PC-9 (cell line): ENCODE measurements around the gene PDE3A. TPM values are rescaled to one million over a fixed set of nuclear protein-coding genes. Genes with fewer than 3 reads are reported as not detected.

Source experiments
- BruUV-seq: library from RNA; stranded (reverse); fragments of 400-500 nt; replicated peaks from 2 replicates; lab custom pipeline; 2021; lab: Mats Ljungman, UMichigan
- CTCF ChIA-PET: fragments of 300-600 bp; sonication (Branson Sonifier 250); formaldehyde crosslinking; loops from one replicate; lab custom pipeline; 2022; ENCODE audit warnings: antibody characterized with exemption; lab: Charles Lee
- POLR2A ChIA-PET: fragments of 300-600 bp; sonication (Branson Sonifier 250); formaldehyde crosslinking; loops from one replicate; lab custom pipeline; 2022; ENCODE audit warnings: antibody characterized with exemption; ENCODE audit not compliant: unreplicated experiment; lab: Charles Lee
- DNase-seq, 2 experiments: peaks; one replicate each; pipeline versions ENCODE4 v3.0.0 to v3.0.0-alpha.2; 2015 to 2022; ENCODE audit warnings: mixed read lengths in 1 of 2
- H2AFZ ChIP-seq: fragments of 200-600 bp; sonication (generic); 2 replicates; pipeline ENCODE4 v1.8.1; 2017; ENCODE audit warnings: antibody characterized with exemption
- H3F3A ChIP-seq: fragments of 200-600 bp; sonication (generic); 2 replicates; pipeline ENCODE4 v1.8.1; 2017; ENCODE audit warnings: antibody characterized with exemption, mild to moderate bottlenecking, low read depth; ENCODE audit not compliant: insufficient read depth
- H3K27ac ChIP-seq: fragments of 200-600 bp; sonication (generic); 2 replicates; pipeline ENCODE4 v1.6.1; 2016; ENCODE audit warnings: mixed run types
- H3K27me3 ChIP-seq: fragments of 200-600 bp; sonication (generic); 2 replicates; pipeline ENCODE4 v1.6.1; 2016; ENCODE audit warnings: low read depth, mixed run types; ENCODE audit not compliant: insufficient read depth
- H3K36me3 ChIP-seq: fragments of 200-600 bp; sonication (generic); 2 replicates; pipeline ENCODE4 v1.6.1; 2016; ENCODE audit warnings: low read depth, mixed run types
- H3K4me1 ChIP-seq: fragments of 200-600 bp; sonication (generic); replicated peaks from 2 replicates; pipeline ENCODE4 v1.6.1; 2016; ENCODE audit warnings: mixed run types; ENCODE audit not compliant: insufficient read depth
- H3K4me2 ChIP-seq: fragments of 200-600 bp; sonication (generic); 2 replicates; pipeline ENCODE4 v1.6.1; 2017; ENCODE audit warnings: mixed run types
- H3K4me3 ChIP-seq: fragments of 200-600 bp; sonication (generic); 2 replicates; pipeline ENCODE4 v1.6.1; 2016; ENCODE audit warnings: mixed run types
- H3K79me2 ChIP-seq: fragments of 200-600 bp; sonication (generic); 2 replicates; pipeline ENCODE4 v1.6.1; 2017; ENCODE audit warnings: low read depth, mixed run types
- H3K9me2 ChIP-seq: fragments of 200-600 bp; sonication (generic); 2 replicates; pipeline ENCODE4 v1.8.1; 2017; ENCODE audit warnings: mild to moderate bottlenecking; ENCODE audit not compliant: insufficient read depth
- H3K9me3 ChIP-seq: fragments of 200-600 bp; sonication (generic); 2 replicates; pipeline ENCODE4 v1.8.1; 2016; ENCODE audit warnings: low read depth; ENCODE audit not compliant: insufficient read depth
- H4K20me1 ChIP-seq: fragments of 200-600 bp; sonication (generic); 2 replicates; pipeline ENCODE4 v1.8.1; 2017; ENCODE audit not compliant: insufficient read depth
- CTCF ChIP-seq: fragments of 200-600 bp; sonication (generic); conservative IDR thresholded peaks from 2 replicates; pipeline ENCODE4 v1.6.1; 2017; ENCODE audit warnings: mixed run types, antibody characterized with exemption, mild to moderate bottlenecking, moderate library complexity
- EZH2 ChIP-seq: fragments of 200-600 bp; sonication (generic); IDR thresholded peaks from 2 replicates; pipeline ENCODE4 v1.8.0; 2017; ENCODE audit warnings: antibody characterized with exemption, low read depth
- intact Hi-C: fragments of 100-400 bp; cut with micrococcal nuclease; formaldehyde crosslinking; loops from one replicate; pipeline ENCODE4 v1.10.0; 2022; ENCODE audit not compliant: unreplicated experiment
- total RNA-seq: library from RNA; stranded (reverse); gene quantifications from 2 replicates; pipeline ENCODE4 v1.2.3, GENCODE V29; 2021

The PDE3A gene
- total RNA-seq, 1 experiment from 2014 or later = not detected

GRCh38 chr12:20593611-20594010 lies 225.3 kb downstream of the PDE3A start:
- Histone ChIP-seq H3K79me2 (no peaks in the 10 kb centered on the region), H3F3A (no peaks in the 10 kb centered on the region), H4K20me1 (no peaks in the 10 kb centered on the region), H3K4me2 (no peak overlapping the region), H3K36me3 (no peaks in the 10 kb centered on the region), H3K27me3 (no peaks in the 10 kb centered on the region), H3K9me2 (no peaks in the 10 kb centered on the region), H3K27ac (no peak overlapping the region), H3K9me3 (no peaks in the 10 kb centered on the region), H2AFZ (no peak overlapping the region), H3K4me1 (no peaks in the 10 kb centered on the region), H3K4me3 (no peak overlapping the region)
- no peak for TF ChIP-seq CTCF
- no peak for TF ChIP-seq EZH2
- BruUV-seq = no TSS peak
- CTCF ChIA-PET = no interaction called here
- POLR2A ChIA-PET = no interaction called here
- no peak for DNase-seq
- intact Hi-C loops = no loop called here

DNA sequence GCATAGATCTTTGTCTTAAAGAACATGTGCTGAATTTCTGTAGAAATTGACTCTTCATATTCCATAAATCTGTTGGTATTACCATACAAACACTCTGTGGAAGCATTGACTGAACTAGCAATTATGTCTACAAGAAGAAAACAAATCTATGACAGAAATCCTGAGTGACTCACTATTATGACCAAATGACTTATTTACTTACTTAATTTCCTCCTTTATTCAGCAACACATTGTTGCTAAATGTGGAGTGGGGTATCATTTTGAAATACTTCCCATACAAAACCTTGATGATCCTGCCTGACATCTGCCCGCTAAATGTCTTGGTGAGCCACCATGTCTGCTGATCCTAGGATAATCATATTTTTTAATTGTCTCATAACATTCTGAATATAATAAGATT lies 227.7 kb downstream of the PDE3A start:
- BruUV-seq = no TSS peak
- TF ChIP-seq CTCF (no peak), EZH2 (no peak)
- H3K9me2 ChIP-seq = no peaks in the 10 kb centered on the region
- H3F3A ChIP-seq = no peaks in the 10 kb centered on the region
- H3K9me3 ChIP-seq = no peaks in the 10 kb centered on the region
- no peak overlapping the region for H3K4me3 ChIP-seq
- ChIA-PET POLR2A (no interaction called here), CTCF (no interaction called here)
- H3K27me3 ChIP-seq = no peaks in the 10 kb centered on the region
- H3K4me1 ChIP-seq = no peaks in the 10 kb centered on the region
- no peaks in the 10 kb centered on the region for H3K36me3 ChIP-seq
- no peak overlapping the region for H2AFZ ChIP-seq
- H3K79me2 ChIP-seq = no peaks in the 10 kb centered on the region
- no peak for DNase-seq
- no peak overlapping the region for H3K27ac ChIP-seq
- no peak overlapping the region for H3K4me2 ChIP-seq
- intact Hi-C loops = no loop called here
- no peaks in the 10 kb centered on the region for H4K20me1 ChIP-seq

DNA sequence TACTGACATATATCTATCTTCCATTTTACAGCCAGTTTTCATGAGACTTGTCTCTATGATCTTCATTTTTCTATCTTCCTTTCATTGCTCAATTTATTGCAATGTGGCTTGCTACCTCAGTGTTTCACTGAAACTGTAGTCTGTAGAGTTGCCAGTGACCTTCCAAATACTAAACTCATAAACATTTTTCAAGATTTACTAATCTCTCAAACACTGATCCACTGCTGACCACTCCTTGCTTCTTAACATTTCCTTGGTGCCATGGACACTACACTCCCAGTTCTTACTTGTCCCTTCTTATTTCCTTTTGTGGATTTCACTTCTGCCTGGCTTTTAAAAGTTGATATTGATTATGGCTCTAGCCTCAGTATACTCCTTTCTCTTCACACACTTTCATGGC lies 231.4 kb downstream of the PDE3A start:
- no peaks in the 10 kb centered on the region for H3K36me3 ChIP-seq
- no peak for TF ChIP-seq CTCF
- TF ChIP-seq EZH2 = no peak
- no peaks in the 10 kb centered on the region for H3F3A ChIP-seq
- H3K4me3 ChIP-seq = no peak overlapping the region
- no peak overlapping the region for H2AFZ ChIP-seq
- no peaks in the 10 kb centered on the region for H3K79me2 ChIP-seq
- no TSS peak for BruUV-seq
- ChIA-PET POLR2A (no interaction called here), CTCF (no interaction called here)
- DNase-seq = no peak
- no peak overlapping the region for H3K27ac ChIP-seq
- H3K4me1 ChIP-seq = no peaks in the 10 kb centered on the region
- H4K20me1 ChIP-seq = no peaks in the 10 kb centered on the region
- no peaks in the 10 kb centered on the region for H3K27me3 ChIP-seq
- H3K9me2 ChIP-seq = no peaks in the 10 kb centered on the region
- intact Hi-C loops = loop anchor here (5.0 to 10.0 kb wide), 3 partner anchors 685 to 862 kb away; no protein-coding TSS in a partner anchor
- no peaks in the 10 kb centered on the region for H3K9me3 ChIP-seq
- no peak overlapping the region for H3K4me2 ChIP-seq
